Nephron progenitor cell (in vitro differentiated cells): ENCODE measurements around the gene RRP8.

ENCODE experiments used
- DNase-seq: peaks from one replicate; pipeline ENCODE4 v3.0.0; 2021
- H3K27ac Mint-ChIP-seq: 2 replicates; pipeline ENCODE4 v1.8.0; 2021; ENCODE audit warnings: mild to moderate bottlenecking, moderate library complexity, mixed read lengths
- H3K27me3 Mint-ChIP-seq: 2 replicates; pipeline ENCODE4 v1.8.0; 2021; ENCODE audit warnings: mild to moderate bottlenecking, low read depth, mixed read lengths; ENCODE audit not compliant: poor library complexity
- H3K36me3 Mint-ChIP-seq: 2 replicates; pipeline ENCODE4 v1.8.0; 2021; ENCODE audit warnings: low read depth, mixed read lengths
- H3K4me1 Mint-ChIP-seq: 2 replicates; pipeline ENCODE4 v1.8.0; 2021; ENCODE audit warnings: mixed read lengths
- H3K4me3 Mint-ChIP-seq: 2 replicates; pipeline ENCODE4 v1.8.0; 2021; ENCODE audit warnings: mild to moderate bottlenecking, moderate library complexity, mixed read lengths
- H3K9me3 Mint-ChIP-seq: 2 replicates; pipeline ENCODE4 v1.8.0; 2021; ENCODE audit warnings: mild to moderate bottlenecking, moderate library complexity, mixed read lengths
- TF ChIP-seq, protein P1 (sequence below): fragments of 200-600 bp; sonication (generic); IDR thresholded peaks from 2 replicates; pipeline ENCODE4 v1.5.0; 2021; ENCODE audit warnings: antibody characterized with exemption

The RRP8 gene

DNA sequence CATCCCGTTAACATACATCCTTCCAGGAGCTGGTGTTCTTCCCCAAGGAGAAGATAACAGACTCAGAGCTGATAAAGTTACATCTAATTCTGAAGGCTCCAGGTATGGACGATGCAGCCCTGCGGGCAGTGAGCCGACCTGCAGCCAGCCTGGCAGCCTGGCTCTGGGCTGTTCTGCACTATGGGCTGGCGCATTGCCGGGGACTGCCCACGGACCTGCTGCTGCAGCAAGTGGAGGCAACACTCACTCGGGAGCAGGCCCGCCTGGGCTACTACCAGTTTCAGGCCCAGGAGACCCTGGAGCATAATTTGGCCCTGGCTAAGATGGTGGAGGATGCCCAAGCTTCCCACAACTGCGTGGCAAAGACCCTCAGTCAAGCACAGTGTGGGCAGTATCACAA, 39.7 kb downstream of the RRP8 start:
- H3K4me1 Mint-ChIP-seq: peaks cover 2% of the 10 kb centered on the region
- TF ChIP-seq, protein P1, sequence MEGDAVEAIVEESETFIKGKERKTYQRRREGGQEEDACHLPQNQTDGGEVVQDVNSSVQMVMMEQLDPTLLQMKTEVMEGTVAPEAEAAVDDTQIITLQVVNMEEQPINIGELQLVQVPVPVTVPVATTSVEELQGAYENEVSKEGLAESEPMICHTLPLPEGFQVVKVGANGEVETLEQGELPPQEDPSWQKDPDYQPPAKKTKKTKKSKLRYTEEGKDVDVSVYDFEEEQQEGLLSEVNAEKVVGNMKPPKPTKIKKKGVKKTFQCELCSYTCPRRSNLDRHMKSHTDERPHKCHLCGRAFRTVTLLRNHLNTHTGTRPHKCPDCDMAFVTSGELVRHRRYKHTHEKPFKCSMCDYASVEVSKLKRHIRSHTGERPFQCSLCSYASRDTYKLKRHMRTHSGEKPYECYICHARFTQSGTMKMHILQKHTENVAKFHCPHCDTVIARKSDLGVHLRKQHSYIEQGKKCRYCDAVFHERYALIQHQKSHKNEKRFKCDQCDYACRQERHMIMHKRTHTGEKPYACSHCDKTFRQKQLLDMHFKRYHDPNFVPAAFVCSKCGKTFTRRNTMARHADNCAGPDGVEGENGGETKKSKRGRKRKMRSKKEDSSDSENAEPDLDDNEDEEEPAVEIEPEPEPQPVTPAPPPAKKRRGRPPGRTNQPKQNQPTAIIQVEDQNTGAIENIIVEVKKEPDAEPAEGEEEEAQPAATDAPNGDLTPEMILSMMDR: no peak

GRCh38 chr11:6563121-6563619, 40.2 kb downstream of the RRP8 start:
- no peak overlapping the region for H3K27ac Mint-ChIP-seq
- H3K27me3 Mint-ChIP-seq: no peaks in the 10 kb centered on the region
- no peak for DNase-seq
- no peak overlapping the region for H3K4me3 Mint-ChIP-seq
- no peaks in the 10 kb centered on the region for H3K36me3 Mint-ChIP-seq
- no peaks in the 10 kb centered on the region for H3K4me1 Mint-ChIP-seq
- TF ChIP-seq, protein P1: no peak
- H3K9me3 Mint-ChIP-seq: no peaks in the 10 kb centered on the region

More for the DNA sequence above, 39.7 kb downstream of the RRP8 start:
- Mint-ChIP-seq H3K36me3 (peaks cover under 1% of the 10 kb centered on the region), H3K27me3 (no peaks in the 10 kb centered on the region), H3K27ac (no peak overlapping the region), H3K4me3 (no peak overlapping the region), H3K9me3 (no peaks in the 10 kb centered on the region)
- no peak for DNase-seq

DNA sequence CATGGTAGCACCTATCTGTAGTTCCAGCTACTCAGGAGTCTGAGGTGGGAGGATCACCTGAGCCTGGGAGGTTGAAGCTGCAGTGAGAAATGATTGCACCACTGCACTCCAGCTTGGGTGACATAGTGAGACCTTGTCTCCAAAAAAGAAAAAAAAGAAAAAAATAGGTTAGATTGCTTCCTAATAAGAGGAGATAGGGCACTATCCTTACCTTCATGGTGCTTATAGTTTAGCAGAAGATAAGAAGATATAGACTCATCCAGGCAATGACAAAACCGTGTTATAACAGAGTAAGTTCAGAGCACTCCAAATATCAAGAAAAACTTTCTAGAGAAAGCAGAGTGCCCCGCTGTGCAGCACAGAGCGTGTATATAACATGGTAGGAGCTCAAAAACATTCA, 42.1 kb downstream of the RRP8 start:
- Mint-ChIP-seq H3K4me3 (no peak overlapping the region), H3K9me3 (no peaks in the 10 kb centered on the region), H3K4me1 (no peaks in the 10 kb centered on the region), H3K36me3 (no peaks in the 10 kb centered on the region), H3K27ac (no peak overlapping the region), H3K27me3 (peaks cover 3% of the 10 kb centered on the region)
- TF ChIP-seq, protein P1: no peak
- DNase-seq: no peak

DNA sequence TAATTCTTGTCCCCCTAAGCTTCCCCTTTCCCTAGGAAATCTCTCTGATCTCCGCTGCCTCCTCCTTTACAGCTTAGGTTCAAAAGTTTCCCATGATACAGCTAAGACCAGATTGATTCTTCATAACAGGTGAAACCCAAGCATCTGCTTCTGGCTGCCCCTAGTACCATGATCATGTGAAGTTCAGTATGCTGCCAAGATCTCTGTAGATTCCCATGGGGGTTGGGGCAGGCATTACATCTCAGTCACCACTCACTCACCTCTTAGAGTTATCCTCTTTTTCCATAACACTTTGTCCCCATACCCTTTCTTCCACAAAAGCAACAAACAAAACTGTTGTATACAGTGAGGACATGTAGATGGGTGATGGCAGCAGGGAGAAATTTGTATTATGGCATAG, 44.0 kb downstream of the RRP8 start:
- H3K27ac Mint-ChIP-seq: no peak overlapping the region
- peaks cover 3% of the 10 kb centered on the region for H3K27me3 Mint-ChIP-seq
- no peaks in the 10 kb centered on the region for H3K36me3 Mint-ChIP-seq
- H3K4me1 Mint-ChIP-seq: no peaks in the 10 kb centered on the region
- no peaks in the 10 kb centered on the region for H3K9me3 Mint-ChIP-seq
- TF ChIP-seq, protein P1: no peak
- no peak for DNase-seq
- no peak overlapping the region for H3K4me3 Mint-ChIP-seq

DNA sequence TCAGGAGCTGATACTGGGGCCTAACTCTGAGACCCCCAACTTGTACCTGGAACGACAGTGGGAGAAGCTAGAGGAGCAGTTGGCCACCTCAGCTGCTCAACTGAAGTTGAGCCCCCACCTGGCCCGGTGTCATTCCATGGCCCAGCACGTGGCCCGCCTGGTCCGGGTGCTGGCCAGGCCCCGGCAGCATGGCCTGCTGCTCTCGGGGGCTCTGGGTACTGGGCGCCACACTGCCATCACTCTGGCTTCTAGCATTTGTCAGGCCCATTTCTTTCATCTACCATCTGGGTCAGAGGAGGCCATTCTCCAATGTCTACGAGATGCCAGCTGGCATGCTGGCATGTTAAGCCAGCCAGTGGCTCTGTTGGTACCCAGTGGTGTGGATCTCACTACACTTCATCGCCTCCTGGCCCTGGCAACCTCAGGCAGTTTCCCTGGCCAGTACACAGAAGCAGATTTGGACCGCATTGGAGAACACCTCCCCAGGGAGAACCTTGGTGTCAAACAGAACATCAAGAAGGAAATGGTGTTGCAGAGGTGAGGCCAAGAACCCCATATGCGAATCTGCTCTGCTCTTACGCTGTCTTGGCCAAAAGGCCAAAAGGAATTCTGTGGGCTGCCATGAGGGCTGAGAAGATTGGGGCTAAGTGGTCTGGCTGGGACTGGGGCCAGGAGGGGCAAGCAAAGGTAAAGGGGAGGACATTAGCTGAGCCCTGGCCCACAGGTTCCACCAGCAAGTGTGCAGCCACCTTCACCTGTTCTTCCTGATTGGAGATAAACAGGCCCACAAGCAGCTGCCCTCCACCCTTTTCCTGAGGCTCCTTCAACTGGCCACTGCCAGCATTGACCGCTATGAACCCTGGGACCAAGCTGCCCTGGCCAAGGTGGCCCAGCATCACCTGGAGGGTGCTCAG, 45.4 kb downstream of the RRP8 start:
- TF ChIP-seq, protein P1: no peak
- no peak overlapping the region for H3K4me3 Mint-ChIP-seq
- no peak overlapping the region for H3K27ac Mint-ChIP-seq

More for the DNA sequence above, 45.4 kb downstream of the RRP8 start:
- Mint-ChIP-seq H3K9me3 (no peaks in the 10 kb centered on the region), H3K36me3 (no peaks in the 10 kb centered on the region), H3K4me1 (no peaks in the 10 kb centered on the region), H3K27me3 (peaks cover 3% of the 10 kb centered on the region)
- DNase-seq: no peak
